KBM-7 (cell line): ENCODE measurements around the gene ATF7IP2.
A peak's percentile ranks its signal among the peaks of the same experiment; 100 is the strongest.
"Not testable (repeated sequence)": the region's sequence is repeated elsewhere in the genome, so short reads cannot be mapped to it uniquely, and the experiment has no call there.

Experiments
- DNase-seq: peaks from one replicate; pipeline ENCODE4 v3.0.0-alpha.2; 2015
- in situ Hi-C: fragments of 300-500 bp; cut with MboI; formaldehyde crosslinking; loops from 2 replicates; pipeline ENCODE4 v1.14.3; 2020; ENCODE audit warnings: low sequenced_read_pairs, low pct_unique_long_range_greater_than_20kb, mixed read lengths

Gene ATF7IP2

GRCh38 chr16:10371592-10371991, 14.3 kb upstream of the ATF7IP2 start:
- in situ Hi-C loops = no loop called here
- no peak for DNase-seq

GRCh38 chr16:10373556-10373955, 12.3 kb upstream of the ATF7IP2 start:
- in situ Hi-C loops = no loop called here
- DNase-seq = no peak

DNA sequence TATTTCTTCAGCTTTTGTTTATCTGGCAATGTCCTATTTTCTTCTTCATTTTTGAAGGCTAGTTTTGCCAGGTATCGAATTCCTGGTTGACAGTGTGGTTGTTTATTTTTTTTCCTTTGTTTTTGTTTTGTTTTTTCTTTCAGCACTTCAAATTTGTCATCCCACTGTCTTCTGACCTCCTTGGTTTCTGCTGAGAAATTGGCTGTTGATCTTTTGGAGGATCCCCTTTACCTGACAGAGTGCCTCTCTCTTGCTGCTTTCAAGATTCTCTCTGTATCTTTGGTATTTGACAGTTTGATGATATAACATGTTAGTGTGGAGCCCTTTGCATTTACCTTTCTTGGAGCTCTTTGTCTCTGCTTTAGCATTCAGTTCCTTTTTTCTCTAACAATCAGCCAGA, 9.6 kb upstream of the ATF7IP2 start:
- no peak for DNase-seq
- in situ Hi-C loops = no loop called here

DNA sequence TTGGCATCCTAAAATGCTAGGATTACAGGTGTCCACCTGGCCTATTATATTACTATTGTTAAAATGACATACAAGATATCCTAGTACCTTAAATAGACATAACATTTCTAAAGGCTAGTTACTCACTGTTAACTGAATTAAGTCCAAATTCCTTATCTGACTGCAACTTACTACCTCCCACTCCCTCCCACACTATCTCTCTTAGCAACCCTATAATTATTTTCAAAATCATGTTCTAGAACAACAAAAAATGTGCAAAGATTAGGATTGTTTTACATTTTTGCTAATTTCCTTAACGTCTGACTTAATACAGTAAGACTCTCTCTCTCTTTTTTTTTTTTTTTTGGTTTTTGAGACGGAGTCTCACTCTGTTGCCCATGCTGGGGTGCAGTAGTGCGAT, 2.2 kb upstream of the ATF7IP2 start:
- in situ Hi-C loops = no loop called here
- DNase-seq = no peak

DNA sequence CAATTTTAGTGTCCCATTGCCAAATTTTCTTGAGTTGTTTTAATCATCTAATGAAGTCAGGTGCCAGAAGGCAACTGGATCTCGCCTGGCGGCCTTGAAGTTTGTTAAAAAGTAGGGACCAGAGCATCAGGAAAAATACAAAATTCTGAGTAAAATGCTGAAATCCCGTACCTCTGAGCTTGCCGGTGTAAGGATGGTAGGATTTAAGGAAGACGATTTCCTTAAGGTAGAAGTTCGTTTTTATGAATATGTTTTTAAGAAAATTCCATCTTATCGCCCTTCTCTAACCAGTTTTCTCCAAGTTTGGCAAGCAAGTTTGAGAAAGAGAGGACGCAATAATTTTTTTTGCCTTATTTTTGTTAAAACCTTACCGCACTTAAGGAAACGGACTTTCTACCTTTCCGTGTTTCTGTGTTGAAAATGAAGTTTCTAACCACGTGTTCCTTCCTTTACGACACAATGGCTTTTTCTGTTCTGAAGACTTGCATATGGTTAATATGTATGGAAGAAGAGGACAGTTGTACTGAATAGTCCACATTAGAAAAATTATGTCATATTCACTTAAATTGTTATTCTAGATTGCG, 748 bp downstream of the ATF7IP2 start:
- in situ Hi-C loops = no loop called here
- DNase-seq = peak; percentile 55

- in situ Hi-C loops = no loop called here
- DNase-seq = peak; percentile 25
These were observed 1.3 kb downstream of the ATF7IP2 start for GRCh38 chr16:10387188-10387617.

DNA sequence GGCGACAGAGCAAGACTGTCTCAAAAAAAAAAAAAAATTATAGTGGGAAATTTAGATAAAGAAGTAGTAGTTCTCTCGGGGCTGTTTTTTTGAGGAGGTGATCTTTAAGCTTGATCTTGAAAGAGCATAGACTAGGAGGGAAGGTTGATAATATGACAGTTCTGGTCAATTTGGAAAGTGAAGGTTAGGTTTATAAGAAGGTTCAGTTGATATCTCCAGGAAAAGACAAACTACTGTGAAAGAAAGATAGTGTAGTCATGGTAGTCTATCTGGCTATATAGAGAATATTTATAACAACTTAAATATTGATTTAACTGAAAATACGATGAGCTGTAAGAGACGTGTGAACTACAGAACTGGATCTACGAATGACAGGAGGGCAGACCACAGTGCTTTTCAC, 3.1 kb downstream of the ATF7IP2 start:
- DNase-seq = no peak
- in situ Hi-C loops = no loop called here

DNA sequence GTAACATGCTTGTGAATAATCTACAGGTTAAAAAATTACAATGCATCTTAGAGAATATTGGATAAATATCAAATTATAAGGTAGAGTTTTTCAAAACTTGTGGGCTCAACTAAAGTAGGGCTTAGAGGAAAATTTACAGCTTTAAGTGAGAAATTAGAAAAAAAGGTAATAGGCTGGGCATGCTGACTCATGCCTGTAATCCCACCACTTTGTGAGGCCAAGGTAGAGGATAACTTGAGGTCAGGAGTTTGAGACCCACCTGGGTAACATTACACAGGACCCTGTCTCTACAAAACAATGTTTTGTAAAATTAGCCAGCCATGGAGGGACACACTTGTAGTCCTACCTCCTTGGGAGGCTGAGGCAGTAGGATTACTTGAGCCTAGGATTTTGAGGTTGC, 4.5 kb downstream of the ATF7IP2 start:
- in situ Hi-C loops = no loop called here
- DNase-seq = no peak

DNA sequence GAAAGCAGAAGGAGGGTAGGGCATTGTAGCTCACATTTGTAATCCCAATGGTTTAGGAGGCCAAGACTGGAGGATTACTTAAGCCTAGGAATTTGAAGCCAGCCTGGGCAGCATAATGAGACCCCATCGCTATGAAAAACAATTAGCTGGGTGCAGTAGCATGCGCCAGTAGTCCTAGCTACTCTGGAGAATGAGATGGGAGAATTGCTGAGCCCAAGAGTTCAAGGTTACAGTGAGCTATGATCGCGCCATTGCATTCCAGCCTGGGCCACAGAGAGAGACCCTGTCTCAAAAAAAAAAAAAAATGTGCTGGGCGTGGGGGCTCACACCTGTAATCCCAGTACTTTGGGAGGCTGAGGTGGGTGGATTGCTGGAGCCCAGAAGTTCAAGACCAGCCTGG, 5.0 kb downstream of the ATF7IP2 start:
- DNase-seq = no peak
- in situ Hi-C loops = no loop called here

- in situ Hi-C loops = no loop called here
- DNase-seq = no peak
These were observed 5.5 kb downstream of the ATF7IP2 start for GRCh38 chr16:10391339-10391738.

DNA sequence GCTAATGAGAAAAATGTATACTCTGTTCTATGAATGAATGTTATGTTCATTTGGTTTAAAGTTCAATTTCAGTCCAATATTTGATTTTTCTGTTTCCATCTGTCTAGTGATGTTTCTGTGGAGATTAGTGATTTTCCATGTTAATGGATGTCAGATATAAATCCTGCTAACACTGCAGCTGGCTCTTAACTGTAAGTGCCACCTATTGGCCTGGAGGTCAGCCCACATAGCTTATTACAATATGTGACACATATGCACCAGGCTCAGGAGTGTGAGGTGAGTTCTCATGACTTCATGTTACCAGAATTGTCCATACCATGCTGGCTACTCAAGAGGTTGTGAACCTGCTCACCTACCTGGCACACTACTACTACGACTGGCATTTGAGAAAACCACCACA, 17.1 kb downstream of the ATF7IP2 start:
- in situ Hi-C loops = no loop called here
- no peak for DNase-seq

GRCh38 chr16:10405386-10405939, 19.6 kb downstream of the ATF7IP2 start:
- in situ Hi-C loops = no loop called here
- no peak for DNase-seq

DNA sequence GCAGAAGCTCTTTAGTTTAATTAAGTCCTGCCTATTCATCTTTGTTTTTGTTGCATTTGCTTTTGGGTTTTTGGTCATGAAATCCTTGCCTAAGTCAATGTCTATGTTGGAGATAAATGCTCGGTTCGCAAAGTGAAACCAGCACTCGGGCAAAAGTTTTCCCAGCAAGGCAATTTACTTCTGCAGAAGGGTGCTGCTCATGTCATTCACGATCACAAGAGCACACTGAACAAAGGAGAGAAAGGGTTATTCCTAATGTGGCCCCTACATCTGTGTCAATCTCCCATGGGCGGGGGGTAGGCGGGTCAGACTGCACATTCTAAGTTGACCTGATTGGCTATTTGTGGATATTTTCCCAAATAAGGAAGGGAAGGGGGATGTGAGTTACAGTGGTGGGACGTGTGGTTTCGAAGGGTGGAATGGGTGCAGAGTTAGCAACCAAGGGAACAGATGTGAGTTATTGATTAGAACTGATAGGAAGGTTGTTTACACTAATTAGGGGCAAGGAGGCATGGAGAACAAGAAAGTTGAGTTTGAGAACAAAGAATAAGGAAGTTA, 23.0 kb downstream of the ATF7IP2 start:
- DNase-seq = no peak
- in situ Hi-C loops = no loop called here

GRCh38 chr16:10409713-10410112, 23.9 kb downstream of the ATF7IP2 start:
- in situ Hi-C loops = not testable (repeated sequence)

GRCh38 chr16:10410469-10410868, 24.6 kb downstream of the ATF7IP2 start:
- in situ Hi-C loops = no loop called here
- DNase-seq = no peak

More at GRCh38 chr16:10409713-10410112, 23.9 kb downstream of the ATF7IP2 start:
- not testable (repeated sequence) for DNase-seq

DNA sequence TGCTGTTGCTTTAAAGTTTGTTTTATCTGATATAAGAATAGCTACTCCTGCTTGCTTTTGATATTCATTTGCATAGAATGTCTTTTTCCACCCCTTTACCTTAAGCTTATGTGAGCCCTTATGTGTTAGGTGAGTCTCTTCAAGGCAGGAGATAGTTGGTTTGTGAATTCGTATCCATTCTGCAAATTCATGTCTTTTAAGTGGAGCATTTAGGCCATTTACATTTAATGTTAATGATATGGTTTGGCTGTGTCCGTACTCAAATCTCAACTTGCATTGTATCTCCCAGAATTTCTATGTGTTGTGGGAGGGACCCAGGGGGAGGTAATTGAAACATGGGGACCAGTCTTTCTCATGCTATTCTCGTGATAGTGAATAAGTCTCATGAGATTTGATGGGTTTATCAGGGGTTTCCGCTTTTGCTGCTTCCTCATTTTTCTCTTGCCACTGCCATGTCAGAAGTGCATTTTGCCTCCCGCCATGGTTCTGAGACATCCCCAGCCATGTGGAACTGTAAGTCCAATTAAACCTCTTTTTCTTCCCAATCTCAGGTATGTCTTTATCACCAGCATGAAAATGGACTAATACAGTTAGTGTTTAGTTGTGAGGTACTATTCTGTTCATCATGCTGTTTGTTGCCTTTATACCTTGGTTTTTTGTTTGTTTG, 27.2 kb downstream of the ATF7IP2 start:
- no peak for DNase-seq
- in situ Hi-C loops = no loop called here

- in situ Hi-C loops = not testable (repeated sequence)
These were observed 32.3 kb downstream of the ATF7IP2 start for GRCh38 chr16:10418204-10418603.

DNA sequence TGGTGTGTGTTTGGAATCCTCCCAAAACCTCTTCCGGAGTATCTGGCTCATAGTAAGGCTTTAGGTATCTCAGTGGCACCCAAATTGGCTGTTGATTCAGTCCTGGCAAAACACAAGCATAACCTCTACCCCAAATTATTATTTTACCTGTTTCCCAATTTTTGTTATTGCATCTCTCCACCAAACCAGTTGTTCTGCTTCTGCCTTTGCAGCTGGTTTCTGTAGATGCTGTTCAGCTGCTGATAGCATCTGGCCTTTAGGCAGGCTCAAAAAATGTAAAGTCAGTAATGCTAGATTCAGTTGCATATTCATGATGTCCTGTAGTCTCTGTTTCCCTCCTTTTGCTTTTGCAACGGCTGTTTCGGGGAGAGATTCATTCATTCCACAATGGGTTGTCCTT, 33.8 kb downstream of the ATF7IP2 start:
- DNase-seq = no peak
- in situ Hi-C loops = no loop called here

More at GRCh38 chr16:10418204-10418603, 32.3 kb downstream of the ATF7IP2 start:
- DNase-seq = not testable (repeated sequence)

GRCh38 chr16:10421596-10421995, 35.7 kb downstream of the ATF7IP2 start:
- DNase-seq = no peak
- in situ Hi-C loops = no loop called here

GRCh38 chr16:10428433-10429168, 42.7 kb downstream of the ATF7IP2 start:
- DNase-seq = no peak

More at GRCh38 chr16:10428433-10429168, 42.7 kb downstream of the ATF7IP2 start:
- in situ Hi-C loops = no loop called here
